ENCODE measurements around the gene LRMDA. TPM values are rescaled to one million over a fixed set of nuclear protein-coding genes. Genes with fewer than 3 reads are reported as not detected.

Gene LRMDA
- total RNA-seq, 5 donors from 2014 or later (not counting 1 experiment from before 2014, with no cell fraction given) = 0.30 to 1.2 TPM; not detected in 3

- Mint-ChIP-seq H3K27ac (no peak overlapping the region), H3K4me3 (no peak overlapping the region), H3K9me3 (no peaks in the 10 kb centered on the region), H3K27me3 (peaks cover 19 to 27% of the 10 kb centered on the region in 2 donors), H3K4me1 (no peaks in the 10 kb centered on the region), H3K36me3 (no peaks in the 10 kb centered on the region)
- Histone ChIP-seq H3K9me3 (no peaks in the 10 kb centered on the region), H3K27me3 (replicated peaks in 1 of 2; ENCODE audit: control insufficient read depth in 2 of 2, extremely low read depth in 1 of 2, insufficient read depth in 2 of 2, low read length in 1 of 2) (peaks cover 0 to 11% of the 10 kb centered on the region in 2 experiments), H3K36me3 (ENCODE audit: control insufficient read depth in 2 of 2, extremely low read depth in 1 of 2, insufficient read depth in 1 of 2, low read length in 1 of 2) (no peaks in the 10 kb centered on the region), H3K4me3 (ENCODE audit: control insufficient read depth in 1 of 2, extremely low read depth in 1 of 2, low read length in 1 of 2) (no peak overlapping the region), H3K4me1 (ENCODE audit: control insufficient read depth in 1 of 2, extremely low read depth in 1 of 2, insufficient read depth in 2 of 2, low read length in 2 of 2) (no peaks in the 10 kb centered on the region), H3K27ac (ENCODE audit: low read length) (no peak overlapping the region)
- DNase-seq (no peak), ATAC-seq (replicated peaks in 1 of 4) (no peak)
- ChIA-PET POLR2A (no interaction called here), CTCF (interaction anchor here in 1 of 2 donors (0.6 kb wide), 1 partner anchor 1561 kb away, joined by 5 read pairs; no protein-coding TSS in a partner anchor)
- 75% methylated on average over 6 of the region's 6 CpGs for WGBS (ENCODE audit: insufficient coverage)
These were observed 8.5 kb upstream of the LRMDA start for GRCh38 chr10:75422913-75423312.

- no peak overlapping the region for H3K4me3 ChIP-seq (ENCODE audit: control insufficient read depth in 1 of 2, extremely low read depth in 1 of 2, low read length in 1 of 2)
- ChIA-PET CTCF (no interaction called here), POLR2A (no interaction called here)
- no peaks in the 10 kb centered on the region for H3K9me3 ChIP-seq
- no peaks in the 10 kb centered on the region for H3K4me1 ChIP-seq (ENCODE audit: control insufficient read depth in 1 of 2, extremely low read depth in 1 of 2, insufficient read depth in 2 of 2, low read length in 2 of 2)
- peaks cover 0 to 9% of the 10 kb centered on the region in 2 experiments for H3K27me3 ChIP-seq (replicated peaks in 1 of 2; ENCODE audit: control insufficient read depth in 2 of 2, extremely low read depth in 1 of 2, insufficient read depth in 2 of 2, low read length in 1 of 2)
- no peak overlapping the region for H3K27ac ChIP-seq (ENCODE audit: low read length)
- no CpG with 5 or more reads among the region's 2 CpGs for WGBS (ENCODE audit: insufficient coverage)
- Mint-ChIP-seq H3K4me3 (no peak overlapping the region), H3K27ac (no peak overlapping the region), H3K27me3 (peaks cover 25 to 28% of the 10 kb centered on the region in 2 donors), H3K9me3 (no peaks in the 10 kb centered on the region), H3K4me1 (no peaks in the 10 kb centered on the region), H3K36me3 (no peaks in the 10 kb centered on the region)
- H3K36me3 ChIP-seq (ENCODE audit: control insufficient read depth in 2 of 2, extremely low read depth in 1 of 2, insufficient read depth in 1 of 2, low read length in 1 of 2) = no peaks in the 10 kb centered on the region
- DNase-seq (no peak), ATAC-seq (replicated peaks in 1 of 4) (no peak)
These were observed 6.9 kb upstream of the LRMDA start for GRCh38 chr10:75424571-75424970.

GRCh38 chr10:75425291-75426079 lies 5.9 kb upstream of the LRMDA start:
- WGBS (ENCODE audit: insufficient coverage) = 61% methylated on average over 2 of the region's 6 CpGs
- Histone ChIP-seq H3K4me3 (ENCODE audit: control insufficient read depth in 1 of 2, extremely low read depth in 1 of 2, low read length in 1 of 2) (no peak overlapping the region), H3K27ac (ENCODE audit: low read length) (no peak overlapping the region), H3K36me3 (ENCODE audit: control insufficient read depth in 2 of 2, extremely low read depth in 1 of 2, insufficient read depth in 1 of 2, low read length in 1 of 2) (no peaks in the 10 kb centered on the region), H3K4me1 (ENCODE audit: control insufficient read depth in 1 of 2, extremely low read depth in 1 of 2, insufficient read depth in 2 of 2, low read length in 2 of 2) (no peaks in the 10 kb centered on the region), H3K27me3 (replicated peaks in 1 of 2; ENCODE audit: control insufficient read depth in 2 of 2, extremely low read depth in 1 of 2, insufficient read depth in 2 of 2, low read length in 1 of 2) (peaks cover 0 to 18% of the 10 kb centered on the region in 2 experiments), H3K9me3 (no peaks in the 10 kb centered on the region)
- H3K36me3 Mint-ChIP-seq = no peaks in the 10 kb centered on the region
- H3K27ac Mint-ChIP-seq = no peak overlapping the region
- no peaks in the 10 kb centered on the region for H3K9me3 Mint-ChIP-seq
- ChIA-PET CTCF (interaction anchor here in 1 of 2 donors (0.5 kb wide), 1 partner anchor 100 kb away, joined by 3 read pairs; no protein-coding TSS in a partner anchor), POLR2A (interaction anchor here in 1 of 2 donors (0.6 kb wide), 1 partner anchor 115 kb away, joined by 3 read pairs; no protein-coding TSS in a partner anchor)
- no peak for ATAC-seq (replicated peaks in 1 of 4)
- no peak for DNase-seq
- no peak overlapping the region for H3K4me3 Mint-ChIP-seq
- peaks cover 28 to 37% of the 10 kb centered on the region in 2 donors for H3K27me3 Mint-ChIP-seq
- H3K4me1 Mint-ChIP-seq = no peaks in the 10 kb centered on the region

GRCh38 chr10:75426880-75427279 lies 4.5 kb upstream of the LRMDA start:
- ATAC-seq (replicated peaks in 1 of 4) = no peak
- no peaks in the 10 kb centered on the region for H3K36me3 Mint-ChIP-seq
- H3K27me3 ChIP-seq (replicated peaks in 1 of 2; ENCODE audit: control insufficient read depth in 2 of 2, extremely low read depth in 1 of 2, insufficient read depth in 2 of 2, low read length in 1 of 2) = peaks cover 0 to 29% of the 10 kb centered on the region in 2 experiments
- ChIA-PET CTCF (no interaction called here), POLR2A (no interaction called here)
- no peak overlapping the region for H3K27ac ChIP-seq (ENCODE audit: low read length)
- H3K4me1 ChIP-seq (ENCODE audit: control insufficient read depth in 1 of 2, extremely low read depth in 1 of 2, insufficient read depth in 2 of 2, low read length in 2 of 2) = no peaks in the 10 kb centered on the region
- peaks cover 0 to under 1% (median under 1%) of the 10 kb centered on the region in 3 donors for H3K4me1 Mint-ChIP-seq
- peaks cover 31 to 41% of the 10 kb centered on the region in 2 donors for H3K27me3 Mint-ChIP-seq
- H3K27ac Mint-ChIP-seq = no peak overlapping the region
- no peaks in the 10 kb centered on the region for H3K9me3 ChIP-seq
- H3K9me3 Mint-ChIP-seq = no peaks in the 10 kb centered on the region
- DNase-seq = no peak
- no peaks in the 10 kb centered on the region for H3K36me3 ChIP-seq (ENCODE audit: control insufficient read depth in 2 of 2, extremely low read depth in 1 of 2, insufficient read depth in 1 of 2, low read length in 1 of 2)
- H3K4me3 ChIP-seq (ENCODE audit: control insufficient read depth in 1 of 2, extremely low read depth in 1 of 2, low read length in 1 of 2) = no peak overlapping the region
- no CpG with 5 or more reads among the region's 1 CpG for WGBS (ENCODE audit: insufficient coverage)
- H3K4me3 Mint-ChIP-seq = no peak overlapping the region

GRCh38 chr10:75427951-75428350 lies 3.5 kb upstream of the LRMDA start:
- H3K36me3 ChIP-seq (ENCODE audit: control insufficient read depth in 2 of 2, extremely low read depth in 1 of 2, insufficient read depth in 1 of 2, low read length in 1 of 2) = no peaks in the 10 kb centered on the region
- no peak overlapping the region for H3K27ac Mint-ChIP-seq
- 100% methylated on average over 2 of the region's 3 CpGs for WGBS (ENCODE audit: insufficient coverage)
- no peaks in the 10 kb centered on the region for H3K9me3 Mint-ChIP-seq
- CTCF ChIA-PET = no interaction called here
- H3K4me3 Mint-ChIP-seq = no peak overlapping the region
- no peaks in the 10 kb centered on the region for H3K36me3 Mint-ChIP-seq
- H3K27me3 ChIP-seq (replicated peaks in 1 of 2; ENCODE audit: control insufficient read depth in 2 of 2, extremely low read depth in 1 of 2, insufficient read depth in 2 of 2, low read length in 1 of 2) = peaks cover 0 to 39% of the 10 kb centered on the region in 2 experiments
- no peak overlapping the region for H3K27ac ChIP-seq (ENCODE audit: low read length)
- H3K4me1 ChIP-seq (ENCODE audit: control insufficient read depth in 1 of 2, extremely low read depth in 1 of 2, insufficient read depth in 2 of 2, low read length in 2 of 2) = no peaks in the 10 kb centered on the region
- POLR2A ChIA-PET = no interaction called here
- DNase-seq (no peak), ATAC-seq (replicated peaks in 1 of 4) (no peak)
- H3K9me3 ChIP-seq = no peaks in the 10 kb centered on the region
- H3K4me3 ChIP-seq (ENCODE audit: control insufficient read depth in 1 of 2, extremely low read depth in 1 of 2, low read length in 1 of 2) = no peak overlapping the region
- H3K27me3 Mint-ChIP-seq = peaks cover 40 to 49% of the 10 kb centered on the region in 2 donors
- peaks cover 0 to 6% (median 5%) of the 10 kb centered on the region in 3 donors for H3K4me1 Mint-ChIP-seq

- Mint-ChIP-seq H3K9me3 (no peaks in the 10 kb centered on the region), H3K27ac (no peak overlapping the region), H3K27me3 (peaks cover 42 to 48% of the 10 kb centered on the region in 2 donors), H3K4me3 (no peak overlapping the region), H3K36me3 (no peaks in the 10 kb centered on the region), H3K4me1 (peaks cover 0 to 6% (median 5%) of the 10 kb centered on the region in 3 donors)
- POLR2A ChIA-PET = no interaction called here
- DNase-seq = no peak
- CTCF ChIA-PET = no interaction called here
- ATAC-seq (replicated peaks in 1 of 4) = no peak
- no peaks in the 10 kb centered on the region for H3K9me3 ChIP-seq
- peaks cover 0 to 44% of the 10 kb centered on the region in 2 experiments for H3K27me3 ChIP-seq (replicated peaks in 1 of 2; ENCODE audit: control insufficient read depth in 2 of 2, extremely low read depth in 1 of 2, insufficient read depth in 2 of 2, low read length in 1 of 2)
- no peak overlapping the region for H3K27ac ChIP-seq (ENCODE audit: low read length)
- no peaks in the 10 kb centered on the region for H3K4me1 ChIP-seq (ENCODE audit: control insufficient read depth in 1 of 2, extremely low read depth in 1 of 2, insufficient read depth in 2 of 2, low read length in 2 of 2)
- 72% methylated on average over 6 of the region's 9 CpGs for WGBS (ENCODE audit: insufficient coverage)
- H3K4me3 ChIP-seq (ENCODE audit: control insufficient read depth in 1 of 2, extremely low read depth in 1 of 2, low read length in 1 of 2) = no peak overlapping the region
- no peaks in the 10 kb centered on the region for H3K36me3 ChIP-seq (ENCODE audit: control insufficient read depth in 2 of 2, extremely low read depth in 1 of 2, insufficient read depth in 1 of 2, low read length in 1 of 2)
These were observed 2.8 kb upstream of the LRMDA start for GRCh38 chr10:75428434-75429158.

Measured in T-cell (primary cell).